CD8-positive, alpha-beta memory T cell (primary cell): Measurements from ENCODE around the gene IGFBP5. TPM values are rescaled to one million over a fixed set of nuclear protein-coding genes. Genes with fewer than 3 reads are reported as not detected.

Experiments used
- CTCF ChIA-PET: fragments of 350-600 bp; sonication (Branson Sonifier 250); formaldehyde crosslinking; loops from one replicate; lab custom pipeline; 2021; ENCODE audit warnings: antibody characterized with exemption; lab: Charles Lee
- POLR2A ChIA-PET: fragments of 350-600 bp; sonication (Branson Sonifier 250); formaldehyde crosslinking; loops from one replicate; lab custom pipeline; 2021; ENCODE audit warnings: antibody characterized with exemption; lab: Charles Lee
- DNase-seq, 5 donors: peaks; one replicate each; pipeline versions ENCODE4 v3.0.0 to v3.0.0-alpha.2; 2020 to 2022; ENCODE audit warnings: mixed read lengths in 1 of 5
- H3K27ac ChIP-seq: one replicate; pipeline ENCODE4 v1.7.0; 2013; ENCODE audit warnings: low read depth, mild to moderate bottlenecking, low read length, moderate library complexity
- H3K27me3 ChIP-seq: 2 replicates; pipeline ENCODE4 v1.7.0; 2013; ENCODE audit warnings: low read length, mild to moderate bottlenecking; ENCODE audit not compliant: insufficient read depth, poor library complexity, severe bottlenecking
- H3K36me3 ChIP-seq: 2 replicates; pipeline ENCODE4 v1.7.0; 2013; ENCODE audit warnings: mild to moderate bottlenecking, low read length, moderate library complexity; ENCODE audit not compliant: insufficient read depth
- H3K4me1 ChIP-seq: 2 replicates; pipeline ENCODE4 v1.7.0; 2013; ENCODE audit warnings: mild to moderate bottlenecking, low read length, moderate library complexity; ENCODE audit not compliant: insufficient read depth
- H3K4me3 ChIP-seq: 2 replicates; pipeline ENCODE4 v1.7.0; 2013; ENCODE audit warnings: mild to moderate bottlenecking, low read length
- H3K9me3 ChIP-seq: 2 replicates; pipeline ENCODE4 v1.7.0; 2013; ENCODE audit warnings: mild to moderate bottlenecking, low read length
- H3K27ac Mint-ChIP-seq, 8 donors: one replicate each; pipeline ENCODE4 v1.8.0; 2020 to 2021; ENCODE audit warnings: mixed read lengths in 8 of 8, mild to moderate bottlenecking in 6 of 8, inconsistent platforms in 3 of 8, moderate library complexity in 3 of 8
- H3K27me3 Mint-ChIP-seq, 2 donors: one replicate each; pipeline ENCODE4 v1.8.0; 2020 to 2021; ENCODE audit warnings: mixed read lengths in 2 of 2, mild to moderate bottlenecking in 1 of 2, moderate library complexity in 1 of 2
- H3K36me3 Mint-ChIP-seq, 3 donors: one replicate each; pipeline ENCODE4 v1.8.0; 2020 to 2021; ENCODE audit warnings: mixed read lengths in 3 of 3, inconsistent platforms in 1 of 3, mild to moderate bottlenecking in 1 of 3
- H3K4me1 Mint-ChIP-seq, 3 donors: one replicate each; pipeline ENCODE4 v1.8.0; 2020 to 2021; ENCODE audit warnings: mixed read lengths in 3 of 3, inconsistent platforms in 1 of 3, mild to moderate bottlenecking in 1 of 3
- H3K4me3 Mint-ChIP-seq, 7 donors: one replicate each; pipeline ENCODE4 v1.8.0; 2020 to 2021; ENCODE audit warnings: mixed read lengths in 7 of 7, mild to moderate bottlenecking in 6 of 7, moderate library complexity in 4 of 7, inconsistent platforms in 2 of 7
- H3K9me3 Mint-ChIP-seq, 5 donors: one replicate each; pipeline ENCODE4 v1.8.0; 2020 to 2022; ENCODE audit warnings: mixed read lengths in 5 of 5, mild to moderate bottlenecking in 3 of 5, moderate library complexity in 2 of 5, inconsistent platforms in 1 of 5
- polyA plus RNA-seq: library from polyadenylated mRNA; unstranded; fragments of 300-500 nt; fragmentation: Illumina TruSeq; gene quantifications from one replicate; pipeline ENCODE4 v1.2.3, GENCODE V29; 2021
- total RNA-seq, 2 experiments: library from RNA; stranded (reverse); gene quantifications; one replicate each; pipeline ENCODE4 v1.2.3, GENCODE V29; 2021

The IGFBP5 gene
- total RNA-seq, result not detected
- polyA plus RNA-seq, result not detected

- peaks cover 22 to 43% (median 28%) of the 10 kb centered on the region in 3 donors for H3K4me1 Mint-ChIP-seq
- peak within 1 kb of the TSS in 1 of 8 donors; percentile 74 for H3K27ac Mint-ChIP-seq
- H3K27me3 Mint-ChIP-seq, result peaks cover 32 to 45% of the 10 kb centered on the region in 2 donors
- ChIA-PET POLR2A (no interaction called here), CTCF (no interaction called here)
- Histone ChIP-seq H3K27me3 (peaks cover 29% of the 10 kb centered on the region), H3K36me3 (no peaks in the 10 kb centered on the region), H3K27ac (no peak within 1 kb of the TSS), H3K4me3 (no peak within 1 kb of the TSS), H3K4me1 (peaks cover 28% of the 10 kb centered on the region), H3K9me3 (no peaks in the 10 kb centered on the region)
- no peaks in the 10 kb centered on the region for H3K9me3 Mint-ChIP-seq
- no peak for DNase-seq
- peak within 1 kb of the TSS in 4 of 7 donors; percentile 42 to 75 (median 54) for H3K4me3 Mint-ChIP-seq
- H3K36me3 Mint-ChIP-seq, result no peaks in the 10 kb centered on the region
These were observed at the start of gene IGFBP5 for GRCh38 chr2:216695401-216695821. TSS of gene IGFBP5 (minus strand) at chr2:216695549. CDS start at chr2:216694775, 774 bp downstream.

GRCh38 chr2:216743781-216744180 is 48.4 kb upstream of the IGFBP5 start:
- H3K9me3 ChIP-seq, result no peaks in the 10 kb centered on the region
- ChIA-PET POLR2A (no interaction called here), CTCF (interaction anchor here (1.1 kb wide), 1 partner anchor 61 kb away, joined by 3 read pairs; no protein-coding TSS in a partner anchor)
- DNase-seq, result no peak
- H3K27ac ChIP-seq, result no peak overlapping the region
- Mint-ChIP-seq H3K36me3 (no peaks in the 10 kb centered on the region), H3K27me3 (peaks cover 16 to 45% of the 10 kb centered on the region in 2 donors), H3K4me3 (no peak overlapping the region), H3K9me3 (no peaks in the 10 kb centered on the region), H3K4me1 (no peaks in the 10 kb centered on the region), H3K27ac (no peak overlapping the region)
- H3K27me3 ChIP-seq, result no peaks in the 10 kb centered on the region
- no peaks in the 10 kb centered on the region for H3K4me1 ChIP-seq
- H3K4me3 ChIP-seq, result no peak overlapping the region
- no peaks in the 10 kb centered on the region for H3K36me3 ChIP-seq

- POLR2A ChIA-PET, result no interaction called here
- Histone ChIP-seq H3K27ac (no peak overlapping the region), H3K4me3 (no peak overlapping the region), H3K4me1 (no peaks in the 10 kb centered on the region), H3K36me3 (no peaks in the 10 kb centered on the region), H3K9me3 (no peaks in the 10 kb centered on the region), H3K27me3 (no peaks in the 10 kb centered on the region)
- H3K4me1 Mint-ChIP-seq, result no peaks in the 10 kb centered on the region
- DNase-seq, result no peak
- peaks cover 10 to 37% of the 10 kb centered on the region in 2 donors for H3K27me3 Mint-ChIP-seq
- H3K4me3 Mint-ChIP-seq, result no peak overlapping the region
- no peak overlapping the region for H3K27ac Mint-ChIP-seq
- CTCF ChIA-PET, result no interaction called here
- H3K9me3 Mint-ChIP-seq, result no peaks in the 10 kb centered on the region
- H3K36me3 Mint-ChIP-seq, result no peaks in the 10 kb centered on the region
These were observed 47.1 kb upstream of the IGFBP5 start for GRCh38 chr2:216742411-216742810.

- no peak overlapping the region for H3K4me3 ChIP-seq
- Mint-ChIP-seq H3K36me3 (no peaks in the 10 kb centered on the region), H3K27ac (no peak overlapping the region), H3K4me3 (no peak overlapping the region), H3K4me1 (no peaks in the 10 kb centered on the region), H3K9me3 (no peaks in the 10 kb centered on the region), H3K27me3 (peaks cover 9 to 31% of the 10 kb centered on the region in 2 donors)
- ChIA-PET POLR2A (no interaction called here), CTCF (no interaction called here)
- no peaks in the 10 kb centered on the region for H3K9me3 ChIP-seq
- H3K4me1 ChIP-seq, result no peaks in the 10 kb centered on the region
- no peaks in the 10 kb centered on the region for H3K36me3 ChIP-seq
- no peak for DNase-seq
- H3K27me3 ChIP-seq, result no peaks in the 10 kb centered on the region
- no peak overlapping the region for H3K27ac ChIP-seq
These were observed 45.9 kb upstream of the IGFBP5 start for GRCh38 chr2:216741223-216741593.

GRCh38 chr2:216740557-216741222 is 45.3 kb upstream of the IGFBP5 start:
- no peaks in the 10 kb centered on the region for H3K4me1 ChIP-seq
- Mint-ChIP-seq H3K4me3 (no peak overlapping the region), H3K27ac (no peak overlapping the region), H3K4me1 (no peaks in the 10 kb centered on the region), H3K36me3 (no peaks in the 10 kb centered on the region), H3K27me3 (peaks cover 14 to 30% of the 10 kb centered on the region in 2 donors), H3K9me3 (no peaks in the 10 kb centered on the region)
- ChIA-PET CTCF (no interaction called here), POLR2A (no interaction called here)
- DNase-seq, result no peak
- H3K9me3 ChIP-seq, result no peaks in the 10 kb centered on the region
- no peak overlapping the region for H3K27ac ChIP-seq
- H3K4me3 ChIP-seq, result no peak overlapping the region
- H3K27me3 ChIP-seq, result no peaks in the 10 kb centered on the region
- no peaks in the 10 kb centered on the region for H3K36me3 ChIP-seq

- Mint-ChIP-seq H3K27me3 (peaks cover 10 to 15% of the 10 kb centered on the region in 2 donors), H3K4me3 (no peak overlapping the region), H3K27ac (no peak overlapping the region), H3K4me1 (no peaks in the 10 kb centered on the region), H3K36me3 (no peaks in the 10 kb centered on the region), H3K9me3 (peaks cover 0 to 2% (median 0%) of the 10 kb centered on the region in 5 donors)
- Histone ChIP-seq H3K27ac (no peak overlapping the region), H3K9me3 (no peaks in the 10 kb centered on the region), H3K36me3 (no peaks in the 10 kb centered on the region), H3K4me1 (no peaks in the 10 kb centered on the region), H3K27me3 (no peaks in the 10 kb centered on the region), H3K4me3 (no peak overlapping the region)
- ChIA-PET POLR2A (no interaction called here), CTCF (no interaction called here)
- DNase-seq, result no peak
These were observed 43.7 kb upstream of the IGFBP5 start for GRCh38 chr2:216739035-216739434.

- H3K36me3 Mint-ChIP-seq, result no peaks in the 10 kb centered on the region
- Histone ChIP-seq H3K27ac (no peak overlapping the region), H3K36me3 (no peaks in the 10 kb centered on the region), H3K9me3 (no peaks in the 10 kb centered on the region), H3K4me3 (no peak overlapping the region), H3K27me3 (no peaks in the 10 kb centered on the region), H3K4me1 (no peaks in the 10 kb centered on the region)
- H3K9me3 Mint-ChIP-seq, result peaks cover 0 to 2% (median 0%) of the 10 kb centered on the region in 5 donors
- ChIA-PET CTCF (no interaction called here), POLR2A (no interaction called here)
- no peaks in the 10 kb centered on the region for H3K4me1 Mint-ChIP-seq
- DNase-seq, result no peak
- H3K27me3 Mint-ChIP-seq, result peaks cover 5 to 20% of the 10 kb centered on the region in 2 donors
- no peak overlapping the region for H3K27ac Mint-ChIP-seq
- H3K4me3 Mint-ChIP-seq, result no peak overlapping the region
These were observed 42.3 kb upstream of the IGFBP5 start for GRCh38 chr2:216737676-216738075.

GRCh38 chr2:216736326-216736725 is 41.0 kb upstream of the IGFBP5 start:
- no peaks in the 10 kb centered on the region for H3K36me3 Mint-ChIP-seq
- CTCF ChIA-PET, result no interaction called here
- no peak overlapping the region for H3K27ac Mint-ChIP-seq

More at GRCh38 chr2:216736326-216736725, 41.0 kb upstream of the IGFBP5 start:
- Mint-ChIP-seq H3K27me3 (peaks cover 5 to 11% of the 10 kb centered on the region in 2 donors), H3K4me3 (no peak overlapping the region), H3K4me1 (no peaks in the 10 kb centered on the region), H3K9me3 (peaks cover 0 to 2% (median 0%) of the 10 kb centered on the region in 5 donors)
- DNase-seq, result no peak
- H3K27me3 ChIP-seq, result no peaks in the 10 kb centered on the region
- H3K27ac ChIP-seq, result no peak overlapping the region
- no peaks in the 10 kb centered on the region for H3K9me3 ChIP-seq
- H3K36me3 ChIP-seq, result no peaks in the 10 kb centered on the region
- no peak overlapping the region for H3K4me3 ChIP-seq
- no peaks in the 10 kb centered on the region for H3K4me1 ChIP-seq
- POLR2A ChIA-PET, result no interaction called here
